Peyer's patch (tissue), 4 donors: ENCODE results near the gene FMNL2.

Experiments
- CTCF ChIP-seq, 6 experiments: fragments of 450-650 bp in 4 of 6; fragments of 200-600 bp in 2 of 6; sonication (generic) in 1 of 6; IDR thresholded peaks; one replicate each; pipeline ENCODE4 v1.5.1; 2017 to 2019; ENCODE audit warnings: antibody characterized with exemption in 6 of 6, mild to moderate bottlenecking in 3 of 6, moderate library complexity in 1 of 6
- POLR2A ChIP-seq, 2 donors: fragments of 450-650 bp; IDR thresholded peaks; one replicate each; pipeline ENCODE4 v1.5.1; 2017; ENCODE audit warnings: antibody characterized with exemption in 2 of 2, mild to moderate bottlenecking in 2 of 2, moderate library complexity in 2 of 2

DNA sequence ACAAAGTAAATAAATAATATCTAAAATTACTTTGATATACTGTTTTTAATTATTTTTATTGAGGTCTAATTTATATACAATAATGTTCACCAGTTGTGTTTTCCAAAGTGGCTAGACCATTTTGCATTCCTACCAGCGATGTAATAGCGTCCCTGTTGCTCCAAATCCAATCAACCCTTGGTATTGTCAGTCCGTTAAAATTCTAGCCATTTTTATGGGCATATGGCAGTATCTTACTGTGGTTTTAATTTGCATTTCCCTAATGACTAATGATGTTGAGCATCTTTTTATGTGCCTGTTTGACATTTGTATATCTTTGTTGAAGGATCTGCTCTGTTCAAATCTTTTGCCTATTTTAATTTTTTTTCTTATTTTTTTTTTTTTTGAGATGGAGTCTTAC, 197.3 kb downstream of the FMNL2 start:
- TF ChIP-seq CTCF (IDR thresholded peaks at IDR 0.05): no peak
- TF ChIP-seq POLR2A (IDR thresholded peaks at IDR 0.05): no peak
